SH-SY5Y (cell line): ENCODE results near the gene ARSA.

ENCODE experiments used
- GATA2 ChIP-seq: IDR thresholded peaks from 2 replicates; pipeline ENCODE4 v1.6.1; 2011; ENCODE audit warnings: mild to moderate bottlenecking, low read depth, low read length
- GATA3 ChIP-seq: IDR thresholded peaks from 2 replicates; pipeline ENCODE4 v1.6.1; 2011; ENCODE audit warnings: low read depth, mild to moderate bottlenecking, low read length, moderate library complexity

DNA sequence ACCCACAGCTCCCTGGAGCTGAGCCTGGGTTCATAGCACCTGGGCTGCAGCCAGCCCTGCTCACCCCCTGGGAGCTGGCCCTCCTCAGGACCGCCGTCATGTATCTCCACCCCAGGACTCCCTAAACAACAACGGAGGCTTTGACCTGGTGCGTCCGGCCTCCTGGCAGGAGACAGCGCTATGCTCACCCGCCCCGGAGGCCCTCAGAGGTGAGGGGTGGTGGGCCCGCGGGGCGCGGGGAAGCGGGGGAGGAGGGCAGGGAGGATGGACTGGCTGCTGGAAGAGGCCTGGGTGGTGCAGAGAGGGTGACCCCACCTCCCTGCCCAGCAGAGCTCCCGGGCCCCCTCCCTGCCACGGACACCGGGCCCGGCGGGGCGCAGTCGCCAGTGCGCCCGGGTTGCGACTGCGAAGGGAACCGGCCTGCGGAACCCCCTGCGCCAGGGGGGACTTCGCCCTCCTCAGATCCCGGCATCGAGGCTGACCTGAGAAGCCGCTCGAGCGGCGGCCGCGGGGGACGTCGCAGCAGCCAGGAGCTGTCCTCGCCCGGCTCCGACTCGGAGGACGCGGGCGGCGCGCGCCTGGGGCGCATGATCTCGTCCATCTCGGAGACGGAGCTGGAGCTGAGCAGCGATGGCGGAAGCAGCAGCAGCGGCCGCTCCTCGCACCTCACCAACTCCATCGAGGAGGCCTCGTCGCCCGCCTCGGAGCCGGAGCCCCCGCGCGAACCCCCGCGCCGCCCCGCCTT lies 24.3 kb downstream of the ARSA start:
- TF ChIP-seq GATA3: no peak
- TF ChIP-seq GATA2: no peak
